ENCODE results near the gene WNT7A. TPM values are rescaled to one million over a fixed set of nuclear protein-coding genes. Genes with fewer than 3 reads are reported as not detected.

The WNT7A gene
- total RNA-seq, 6 donors from 2014 or later, result 1.0 to 12.2 (median 6.8) TPM

DNA sequence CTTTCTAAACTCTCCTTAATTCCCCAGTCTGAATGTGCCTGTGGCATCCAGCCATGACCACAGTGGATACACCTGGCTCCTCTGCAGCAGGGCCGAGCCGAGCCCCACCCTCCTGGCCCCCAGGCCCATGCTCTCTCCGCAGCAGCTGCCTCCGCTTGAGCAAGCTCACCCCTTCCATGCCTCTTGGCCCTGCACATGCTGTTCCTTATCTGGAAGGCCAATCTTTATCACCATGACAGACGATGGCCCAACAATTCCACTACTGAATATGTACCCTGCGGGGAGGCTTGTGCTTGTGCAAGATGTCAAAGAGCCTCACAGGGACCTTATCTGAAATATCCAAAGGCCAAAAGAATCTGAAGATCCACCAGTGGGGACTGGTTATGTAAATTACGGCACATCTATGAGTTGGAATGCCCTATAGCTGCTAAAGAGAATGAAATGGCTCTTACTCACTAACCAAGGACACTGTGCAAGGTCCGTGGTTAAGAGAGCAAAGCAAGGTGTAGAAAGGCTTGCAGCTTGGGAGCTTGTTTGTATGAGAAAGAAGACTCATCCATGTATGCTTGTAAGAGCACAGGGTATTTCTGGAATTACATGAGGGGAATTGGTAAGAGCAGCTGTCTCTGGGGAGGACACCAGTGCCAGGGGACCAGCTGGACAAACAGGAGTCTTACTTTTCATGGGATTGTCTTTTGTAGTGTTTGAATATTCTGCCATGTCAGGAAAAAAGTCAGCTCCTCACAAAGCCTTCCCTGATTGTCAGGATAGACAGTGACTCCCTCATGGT lies 55.2 kb downstream of the WNT7A start:
- whole genome bisulfite sequencing, 2 donors, result 76 to 83% methylated on average over 7 to 8 of the region's 8 CpGs
- Histone ChIP-seq H3K27ac (no peak overlapping the region), H3K4me3 (no peak overlapping the region), H3K4me1 (no peaks in the 10 kb centered on the region), H3K36me3 (no peaks in the 10 kb centered on the region), H3K27me3 (no peaks in the 10 kb centered on the region), H3K9me3 (no peaks in the 10 kb centered on the region)
- TF ChIP-seq, protein P1, sequence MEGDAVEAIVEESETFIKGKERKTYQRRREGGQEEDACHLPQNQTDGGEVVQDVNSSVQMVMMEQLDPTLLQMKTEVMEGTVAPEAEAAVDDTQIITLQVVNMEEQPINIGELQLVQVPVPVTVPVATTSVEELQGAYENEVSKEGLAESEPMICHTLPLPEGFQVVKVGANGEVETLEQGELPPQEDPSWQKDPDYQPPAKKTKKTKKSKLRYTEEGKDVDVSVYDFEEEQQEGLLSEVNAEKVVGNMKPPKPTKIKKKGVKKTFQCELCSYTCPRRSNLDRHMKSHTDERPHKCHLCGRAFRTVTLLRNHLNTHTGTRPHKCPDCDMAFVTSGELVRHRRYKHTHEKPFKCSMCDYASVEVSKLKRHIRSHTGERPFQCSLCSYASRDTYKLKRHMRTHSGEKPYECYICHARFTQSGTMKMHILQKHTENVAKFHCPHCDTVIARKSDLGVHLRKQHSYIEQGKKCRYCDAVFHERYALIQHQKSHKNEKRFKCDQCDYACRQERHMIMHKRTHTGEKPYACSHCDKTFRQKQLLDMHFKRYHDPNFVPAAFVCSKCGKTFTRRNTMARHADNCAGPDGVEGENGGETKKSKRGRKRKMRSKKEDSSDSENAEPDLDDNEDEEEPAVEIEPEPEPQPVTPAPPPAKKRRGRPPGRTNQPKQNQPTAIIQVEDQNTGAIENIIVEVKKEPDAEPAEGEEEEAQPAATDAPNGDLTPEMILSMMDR (IDR thresholded peaks at IDR 0.05), result no peak
- no peak for TF ChIP-seq POLR2A (IDR thresholded peaks at IDR 0.05)
- TF ChIP-seq POLR2AphosphoS5 (IDR thresholded peaks at IDR 0.05), result no peak
- TF ChIP-seq EP300 (IDR thresholded peaks at IDR 0.05), result no peak
- no peak for DNase-seq
- no peak for ATAC-seq (ENCODE audit: low FRiP score in 2 of 2)

DNA sequence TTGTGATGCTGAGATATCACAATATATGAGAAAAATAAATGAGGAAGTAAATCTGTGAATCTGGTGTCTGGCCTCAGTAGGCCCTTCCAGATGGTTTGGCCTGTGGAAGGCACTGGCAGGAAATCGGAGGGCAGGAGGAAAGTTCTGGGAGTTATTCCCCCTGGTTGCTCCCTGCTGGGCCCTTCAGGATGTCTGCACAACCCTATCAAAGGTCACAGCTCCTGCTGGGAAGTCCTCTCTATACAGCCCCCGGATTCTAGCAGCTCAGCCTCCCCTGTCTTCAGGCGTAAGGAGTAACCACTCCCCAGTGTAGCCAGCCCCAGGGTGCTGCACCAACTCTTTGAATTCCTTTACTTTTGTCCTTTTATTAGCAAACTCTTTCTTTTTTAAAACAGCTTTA lies 56.2 kb downstream of the WNT7A start:
- WGBS, 2 donors, result 76 to 92% methylated on average over 3 of the region's 3 CpGs

DNA sequence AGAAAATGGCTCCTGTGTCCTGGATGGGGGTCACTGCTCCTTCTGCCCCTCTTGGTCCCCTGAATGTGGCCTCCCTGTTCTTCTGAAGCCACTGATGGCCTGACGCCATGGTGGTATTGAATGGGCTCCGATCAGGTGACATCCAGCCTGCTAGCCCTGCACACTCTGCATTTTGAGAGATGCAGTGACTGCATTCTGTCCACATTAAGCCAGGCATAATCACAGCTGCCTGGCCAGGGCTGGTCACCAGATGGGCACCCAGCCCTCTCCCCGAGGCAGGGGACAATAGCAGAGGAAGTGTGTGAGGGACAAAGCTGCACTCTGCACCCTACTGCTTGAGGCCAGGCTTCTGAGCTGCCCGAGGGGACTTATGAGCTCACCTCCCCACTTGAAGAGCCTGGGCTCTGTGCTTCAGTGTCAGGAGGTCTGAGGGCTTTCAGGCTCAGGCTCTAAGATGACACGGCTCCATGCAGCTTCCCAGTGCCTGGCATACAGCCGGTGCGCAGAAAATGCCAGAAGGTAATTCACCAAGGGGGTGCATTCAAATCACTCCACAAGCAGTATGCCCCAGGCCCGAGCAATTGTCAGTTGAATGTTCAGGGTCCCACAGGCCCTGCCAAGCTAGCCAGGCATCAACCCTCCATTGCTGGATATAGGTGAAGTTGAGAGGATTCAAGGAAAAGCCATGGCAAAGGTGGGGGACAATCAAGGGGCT lies 56.8 kb downstream of the WNT7A start:
- H3K27me3 ChIP-seq, result no peaks in the 10 kb centered on the region
- H3K4me1 ChIP-seq, result no peaks in the 10 kb centered on the region
- no peak for TF ChIP-seq POLR2AphosphoS5 (IDR thresholded peaks at IDR 0.05)
- TF ChIP-seq POLR2A (IDR thresholded peaks at IDR 0.05), result no peak
- TF ChIP-seq, protein P1 (IDR thresholded peaks at IDR 0.05), result no peak
- no peak for TF ChIP-seq EP300 (IDR thresholded peaks at IDR 0.05)
- no peaks in the 10 kb centered on the region for H3K36me3 ChIP-seq
- H3K4me3 ChIP-seq, result no peak overlapping the region
- DNase-seq (no peak), ATAC-seq (ENCODE audit: low FRiP score in 2 of 2) (no peak)
- 76 to 83% methylated on average over 5 to 7 of the region's 8 CpGs for WGBS, 2 donors
- no peak overlapping the region for H3K27ac ChIP-seq
- H3K9me3 ChIP-seq, result no peaks in the 10 kb centered on the region

More for the DNA sequence above, 56.2 kb downstream of the WNT7A start:
- ATAC-seq (ENCODE audit: low FRiP score in 2 of 2) (no peak), DNase-seq (no peak)
- no peak overlapping the region for H3K4me3 ChIP-seq
- no peaks in the 10 kb centered on the region for H3K27me3 ChIP-seq
- TF ChIP-seq EP300 (IDR thresholded peaks at IDR 0.05) (no peak), POLR2A (IDR thresholded peaks at IDR 0.05) (no peak)
- TF ChIP-seq, protein P1 (IDR thresholded peaks at IDR 0.05), result no peak
- no peaks in the 10 kb centered on the region for H3K9me3 ChIP-seq
- H3K27ac ChIP-seq, result no peak overlapping the region
- no peaks in the 10 kb centered on the region for H3K4me1 ChIP-seq
- H3K36me3 ChIP-seq, result no peaks in the 10 kb centered on the region

DNA sequence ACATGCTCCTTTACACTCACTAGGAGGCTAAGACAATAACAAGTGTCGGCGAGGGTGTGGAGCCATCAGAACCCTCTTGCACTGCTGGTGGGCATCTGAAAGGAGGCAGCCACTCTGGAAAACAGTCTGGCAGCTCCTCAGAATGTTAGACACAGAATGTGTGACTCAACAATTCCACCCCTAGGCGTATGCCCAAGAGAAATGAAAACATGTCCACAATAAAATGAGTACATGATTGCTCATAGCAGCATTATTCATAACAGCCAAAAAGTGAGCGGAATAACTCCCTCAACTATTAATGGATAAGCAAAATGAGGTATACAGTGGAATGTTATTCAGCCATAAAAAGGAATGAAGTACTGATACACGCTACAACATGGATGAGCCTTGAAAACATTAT lies 57.8 kb downstream of the WNT7A start:
- 89% methylated on average over 5 of the region's 5 CpGs for whole genome bisulfite sequencing, 2 donors
- H3K4me3 ChIP-seq, result no peak overlapping the region
- no peak for TF ChIP-seq POLR2AphosphoS5 (IDR thresholded peaks at IDR 0.05)
- TF ChIP-seq, protein P1 (IDR thresholded peaks at IDR 0.05), result no peak
- TF ChIP-seq POLR2A (IDR thresholded peaks at IDR 0.05), result no peak
- no peak for TF ChIP-seq EP300 (IDR thresholded peaks at IDR 0.05)
- no peak overlapping the region for H3K27ac ChIP-seq
- ATAC-seq (ENCODE audit: low FRiP score in 2 of 2), result no peak
- no peak for DNase-seq
- H3K9me3 ChIP-seq, result peaks cover 0 to 8% (median 3%) of the 10 kb centered on the region in 4 donors
- H3K36me3 ChIP-seq, result no peaks in the 10 kb centered on the region
- no peaks in the 10 kb centered on the region for H3K27me3 ChIP-seq
- H3K4me1 ChIP-seq, result no peaks in the 10 kb centered on the region

Measured in upper lobe of left lung (tissue), 6 donors.